ENCODE results near the gene MCC.
"Not testable (repeated sequence)": the region's sequence is repeated elsewhere in the genome, so short reads cannot be mapped to it uniquely, and the experiment has no call there.

The MCC gene

DNA sequence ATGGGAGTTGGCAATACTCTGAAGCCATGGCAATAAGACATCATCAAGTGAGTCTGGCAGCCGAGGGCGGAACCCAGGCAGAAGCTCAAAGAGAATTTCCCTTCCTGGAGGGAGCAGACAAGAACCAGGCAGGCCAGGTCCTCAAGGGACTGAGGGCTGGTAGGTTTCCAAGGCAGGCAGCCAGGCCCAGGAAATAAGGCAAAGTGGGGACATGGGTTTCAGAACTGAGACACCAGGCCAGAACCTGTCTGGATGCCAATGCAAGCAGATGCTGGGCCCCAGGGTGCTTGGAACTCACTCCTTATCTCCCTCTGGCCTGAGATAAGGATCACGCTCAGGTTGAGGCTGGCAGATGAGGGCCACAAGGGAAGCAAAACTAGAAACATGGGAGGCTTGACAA, 62.3 kb downstream of the MCC start:
- no peak for DNase-seq (ENCODE audit: low read depth, low spot score)

DNA sequence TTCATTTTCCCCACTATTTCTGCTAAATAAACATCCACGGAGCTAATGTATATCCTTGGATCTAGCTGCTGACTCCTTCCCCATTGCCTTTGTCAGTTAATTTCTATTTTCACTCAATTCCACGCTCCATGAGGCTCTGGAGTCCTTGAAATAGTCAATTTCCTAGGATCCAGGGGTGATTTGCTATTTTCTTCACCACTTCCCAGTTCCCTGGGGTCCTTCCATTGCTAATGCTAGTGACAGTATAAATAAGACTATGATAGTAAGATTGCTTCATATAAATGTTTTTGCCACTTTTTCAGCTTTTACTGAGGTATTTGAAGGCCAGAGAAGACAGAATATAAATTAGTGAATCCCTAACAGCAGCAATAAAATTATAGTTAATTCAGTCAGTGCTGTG, 66.6 kb downstream of the MCC start:
- no peak for DNase-seq (ENCODE audit: low read depth, low spot score)

DNA sequence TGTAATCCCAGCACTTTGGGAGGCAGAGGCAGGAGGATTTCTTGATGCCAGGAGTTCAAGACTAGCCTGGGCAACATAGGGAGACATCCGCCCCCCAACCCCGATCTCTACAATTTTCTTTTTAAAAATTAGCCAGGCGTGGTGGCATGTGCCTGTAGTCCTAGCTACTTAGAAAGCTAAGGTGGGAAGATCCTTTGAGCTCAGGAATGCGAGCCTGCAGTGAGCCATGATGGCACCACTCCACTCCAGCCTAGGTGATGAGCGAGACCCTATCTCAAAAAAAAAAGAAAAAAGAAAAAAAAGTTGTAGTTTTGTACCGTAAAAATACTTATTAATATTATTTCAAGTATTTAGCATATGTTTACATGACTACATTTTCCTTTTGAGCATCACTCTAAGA, 82.7 kb downstream of the MCC start:
- DNase-seq (ENCODE audit: low read depth, low spot score) = no peak

DNA sequence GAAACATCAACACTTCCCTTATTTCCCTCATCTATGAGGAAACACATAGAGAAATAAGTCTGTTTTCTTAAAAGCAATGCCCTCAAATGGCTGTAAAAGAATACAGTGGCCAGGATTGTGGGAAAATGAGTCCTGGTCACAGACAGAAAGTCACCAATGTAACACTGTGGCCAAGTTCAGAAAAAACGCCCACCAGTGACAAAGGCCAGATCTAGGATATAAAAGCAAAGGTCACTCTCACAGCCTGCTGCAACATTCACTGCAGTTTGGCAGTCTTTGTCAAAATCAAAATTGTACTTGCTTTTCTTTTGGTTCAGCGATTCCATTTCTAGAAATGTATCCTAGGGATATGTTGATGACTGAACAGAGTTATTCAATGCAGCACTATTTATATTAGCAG, 84.0 kb downstream of the MCC start:
- DNase-seq (ENCODE audit: low read depth, low spot score) = no peak

DNA sequence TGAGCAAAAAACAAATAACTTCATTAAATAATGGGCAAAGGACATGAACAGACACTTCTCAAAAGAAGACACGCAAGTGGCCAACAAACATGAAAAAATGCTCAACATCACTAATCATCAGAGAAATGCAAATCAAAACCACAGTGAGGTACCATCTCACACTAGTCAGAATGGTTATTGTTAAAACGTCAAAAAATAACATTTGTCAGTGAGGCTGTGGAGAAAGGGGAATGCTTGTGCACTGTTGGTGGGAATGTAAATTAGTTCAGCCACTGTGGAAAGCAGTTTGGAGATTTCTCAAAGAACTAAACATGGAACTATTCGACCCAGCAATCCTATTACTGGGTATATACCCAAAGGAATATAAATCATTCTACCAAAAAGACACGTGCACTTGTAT, 90.3 kb downstream of the MCC start:
- DNase-seq (ENCODE audit: low read depth, low spot score) = not testable (repeated sequence)

DNA sequence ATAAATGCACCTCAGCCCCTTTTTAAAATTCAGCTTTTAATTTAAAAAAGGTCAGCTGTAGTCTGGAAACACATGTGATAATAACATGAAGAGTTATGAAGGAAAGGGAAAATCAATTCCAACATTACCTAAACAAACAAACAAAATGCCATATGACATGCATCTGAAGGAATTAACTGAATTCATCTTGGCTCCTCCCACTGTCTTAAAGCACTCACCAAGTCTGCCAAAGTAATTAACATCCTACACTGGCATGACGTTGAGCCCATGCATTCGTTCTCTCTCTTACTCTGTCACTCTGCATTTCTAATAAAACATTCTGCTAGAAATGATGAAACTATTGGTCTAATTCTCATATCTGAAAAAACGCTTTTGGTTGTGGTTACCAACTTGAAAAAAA, 91.2 kb downstream of the MCC start:
- no peak for DNase-seq (ENCODE audit: low read depth, low spot score)

DNA sequence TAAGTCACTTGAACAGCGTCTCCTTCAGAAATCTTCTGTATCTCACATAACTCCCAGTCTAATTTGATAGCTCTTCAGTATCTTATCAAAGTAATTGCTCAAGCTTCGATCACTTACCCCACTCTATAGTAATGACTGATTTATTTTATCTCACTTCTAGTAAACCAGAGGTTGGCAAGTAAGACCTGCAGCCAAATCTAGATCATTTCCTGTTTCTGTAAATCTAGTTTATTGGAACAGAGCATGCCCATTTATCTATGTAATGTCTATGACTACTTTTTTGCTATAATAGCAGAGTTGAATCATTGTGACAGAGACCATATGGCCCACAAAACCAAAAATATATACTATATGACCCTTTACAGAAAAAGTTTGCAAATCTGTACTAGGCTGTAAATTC, 93.6 kb downstream of the MCC start:
- DNase-seq (ENCODE audit: low read depth, low spot score) = no peak

DNA sequence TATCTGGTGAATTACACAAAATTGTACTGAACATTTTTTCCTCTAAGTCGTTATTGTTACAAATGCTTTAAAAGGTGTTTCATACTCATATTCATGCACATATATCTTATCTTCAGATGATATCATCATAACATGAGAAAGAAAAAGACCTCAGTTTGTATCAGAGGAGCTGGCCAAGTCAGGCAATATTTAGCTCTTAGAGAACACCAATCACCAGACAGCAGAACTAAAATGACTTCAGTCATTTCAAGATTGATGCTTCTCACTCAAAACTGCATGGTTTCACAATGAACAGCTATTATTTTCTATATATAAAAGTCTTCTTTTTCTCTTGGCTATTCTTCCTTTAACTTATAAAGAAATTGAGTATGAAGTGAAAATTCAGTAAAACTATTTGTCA, 98.0 kb downstream of the MCC start:
- DNase-seq (ENCODE audit: low read depth, low spot score) = no peak

DNA sequence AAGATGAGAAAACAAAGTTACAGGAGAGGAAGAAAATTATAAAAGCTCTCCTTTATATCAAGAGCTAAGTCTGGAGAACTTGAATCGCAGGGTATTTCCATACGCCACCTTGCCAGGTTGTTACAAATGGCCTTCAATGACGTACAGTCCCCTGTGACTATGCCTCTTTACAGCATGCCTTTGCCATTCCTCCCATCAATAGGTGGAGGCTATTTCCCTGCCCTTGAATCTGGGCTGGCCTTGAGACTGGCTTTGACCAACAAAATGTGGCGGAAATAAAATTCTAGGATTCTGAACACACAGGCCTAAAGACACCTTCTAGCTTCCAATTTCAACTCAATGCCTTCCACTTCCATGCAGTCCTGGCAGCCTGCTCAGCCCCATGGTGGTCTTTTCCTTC, 99.1 kb downstream of the MCC start:
- DNase-seq (ENCODE audit: low read depth, low spot score) = no peak

DNA sequence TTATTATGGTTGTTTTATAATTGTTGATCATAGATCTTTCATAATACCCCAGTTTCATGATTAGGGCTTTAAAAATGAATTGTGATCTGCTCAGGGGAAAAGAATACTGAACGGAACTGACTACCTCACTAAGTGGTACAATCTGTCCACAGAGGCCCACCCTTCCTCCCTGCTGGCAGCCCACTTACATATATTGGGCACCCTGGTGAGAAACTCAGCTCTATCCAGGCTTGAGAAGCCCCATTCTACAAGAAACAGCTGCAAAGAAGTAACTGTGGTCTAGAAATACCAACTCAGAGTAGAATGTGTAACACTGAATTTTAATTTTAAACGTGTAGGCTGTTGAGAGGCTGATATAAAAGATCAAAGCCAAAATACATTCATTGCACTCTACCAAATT, 100.4 kb downstream of the MCC start:
- DNase-seq (ENCODE audit: low read depth, low spot score) = no peak

DNA sequence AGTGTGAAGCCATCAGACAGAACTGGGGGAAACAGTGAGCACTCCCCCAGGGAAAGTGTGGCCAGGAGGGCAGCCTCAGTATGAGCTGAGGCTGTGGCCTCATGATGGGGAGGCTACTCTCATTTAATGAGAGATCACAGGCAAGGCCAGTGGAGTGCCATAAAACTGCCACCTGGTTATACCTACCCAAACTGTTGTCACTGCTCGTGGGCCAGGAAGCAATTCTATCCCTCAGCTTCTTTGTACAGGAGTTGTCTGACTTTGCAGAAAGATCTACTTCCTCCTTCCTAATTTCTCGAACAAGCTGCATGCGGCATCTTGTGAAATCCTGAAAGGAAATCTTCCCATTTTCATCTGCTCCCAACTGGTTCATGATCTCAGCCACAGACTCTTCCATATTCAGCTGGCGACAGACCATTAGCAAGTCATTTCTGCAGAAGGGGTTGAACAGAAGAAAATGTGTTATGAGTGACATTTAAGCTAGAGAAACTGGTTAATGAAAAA, 103.4 kb downstream of the MCC start:
- no peak for DNase-seq (ENCODE audit: low read depth, low spot score)

DNA sequence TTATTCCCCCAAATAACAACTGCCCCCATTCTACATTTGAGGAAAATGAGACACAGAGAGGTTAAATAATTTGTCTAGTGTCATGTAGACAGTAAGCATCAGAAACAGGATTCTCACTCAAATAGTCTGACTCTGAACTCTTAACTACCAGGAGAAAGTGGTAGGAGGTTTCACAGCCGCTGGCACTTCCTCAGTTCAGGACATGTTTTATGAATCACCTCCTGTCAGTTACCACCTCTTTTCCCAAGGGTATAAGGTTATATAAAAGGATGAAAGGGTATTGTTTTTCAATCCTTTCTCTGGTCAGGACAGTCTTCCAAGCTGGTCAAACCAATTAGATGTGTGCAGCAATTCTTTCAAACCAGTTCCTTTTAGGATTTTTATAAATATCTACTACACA, 105.5 kb downstream of the MCC start:
- DNase-seq (ENCODE audit: low read depth, low spot score) = no peak

DNA sequence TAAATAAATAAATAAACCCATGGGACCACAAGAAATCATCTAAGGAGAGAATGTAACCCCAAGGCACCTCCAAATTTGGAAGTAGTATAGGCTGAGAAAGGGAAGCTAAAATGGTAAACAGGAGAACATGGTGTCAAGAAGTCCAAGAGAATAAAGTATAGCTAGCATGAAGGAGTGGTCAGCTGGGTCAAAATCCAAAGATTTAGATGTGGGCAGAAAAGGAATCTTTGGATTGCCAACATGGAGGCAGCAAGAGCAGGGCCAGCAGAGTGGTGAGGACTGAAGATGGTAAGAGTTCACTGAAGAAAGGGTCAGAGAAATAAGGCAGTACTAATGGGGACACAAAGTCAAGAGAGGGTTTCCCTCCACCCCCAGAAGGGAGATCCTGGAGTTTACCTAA, 106.5 kb downstream of the MCC start:
- DNase-seq (ENCODE audit: low read depth, low spot score) = no peak

DNA sequence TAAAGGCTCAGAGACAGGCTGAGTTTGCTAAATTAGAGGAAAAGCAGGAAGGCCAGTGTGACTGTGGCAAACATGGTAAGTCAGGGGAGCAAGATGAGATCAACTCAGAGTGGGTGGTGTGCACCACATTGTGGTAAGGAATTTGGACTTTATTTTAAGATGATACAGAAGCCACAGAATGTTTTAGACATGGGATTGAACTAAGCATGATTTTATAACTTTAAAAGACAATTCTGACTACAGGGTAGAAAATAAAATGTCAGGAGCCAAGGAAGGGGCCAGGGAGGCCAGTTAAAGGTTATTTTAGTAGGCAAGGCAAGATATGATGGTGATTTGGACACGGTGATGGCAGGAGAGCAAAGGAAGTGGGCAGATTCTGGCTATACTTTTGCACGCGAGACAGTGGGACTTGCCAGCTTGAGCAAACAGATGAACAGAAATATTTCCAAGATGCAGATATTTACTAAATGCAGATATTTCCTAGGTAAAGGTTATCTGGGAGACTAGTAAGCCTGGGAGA, 107.4 kb downstream of the MCC start:
- DNase-seq (ENCODE audit: low read depth, low spot score) = no peak

DNA sequence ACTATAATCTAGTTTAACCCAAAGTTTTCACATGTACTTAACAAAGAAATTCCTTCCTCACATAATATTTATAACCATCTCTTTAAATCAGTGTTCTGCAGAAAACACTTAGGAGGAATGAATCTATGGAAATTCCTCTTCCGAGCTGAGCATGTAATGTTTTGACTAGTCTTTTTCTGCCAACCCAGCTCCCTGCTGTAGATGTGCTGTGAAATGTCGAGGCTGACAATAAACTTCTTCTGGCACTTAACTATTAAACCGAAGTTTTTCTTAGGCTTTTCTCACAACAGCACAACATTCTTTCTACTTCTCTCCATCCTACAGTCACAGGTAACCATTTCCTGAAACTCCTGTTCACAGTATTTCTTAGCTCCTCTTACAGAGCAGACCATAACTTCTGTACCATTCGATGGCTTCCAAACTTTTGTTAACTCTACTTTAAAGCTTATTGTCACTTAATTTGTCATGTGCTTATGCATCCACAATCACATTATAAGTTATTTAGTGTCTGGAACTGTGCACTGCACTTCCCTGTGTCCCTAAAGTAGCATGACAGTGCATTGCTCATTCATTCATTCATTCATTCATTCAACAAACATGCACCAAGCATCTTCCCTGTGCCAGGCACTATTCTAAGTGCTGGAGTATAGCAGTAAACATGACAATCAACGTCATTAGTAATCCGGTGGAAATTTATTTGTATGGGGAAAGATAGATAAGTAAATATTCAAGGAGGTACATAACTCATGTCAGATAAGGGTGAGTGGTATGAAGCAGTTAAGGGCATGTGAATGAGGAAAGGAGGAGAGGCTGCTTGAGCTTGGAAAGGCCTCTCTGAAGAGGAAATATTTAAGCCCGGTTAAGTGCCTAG, 108.1 kb downstream of the MCC start:
- peak; percentile 6 for DNase-seq (ENCODE audit: low read depth, low spot score)

DNA sequence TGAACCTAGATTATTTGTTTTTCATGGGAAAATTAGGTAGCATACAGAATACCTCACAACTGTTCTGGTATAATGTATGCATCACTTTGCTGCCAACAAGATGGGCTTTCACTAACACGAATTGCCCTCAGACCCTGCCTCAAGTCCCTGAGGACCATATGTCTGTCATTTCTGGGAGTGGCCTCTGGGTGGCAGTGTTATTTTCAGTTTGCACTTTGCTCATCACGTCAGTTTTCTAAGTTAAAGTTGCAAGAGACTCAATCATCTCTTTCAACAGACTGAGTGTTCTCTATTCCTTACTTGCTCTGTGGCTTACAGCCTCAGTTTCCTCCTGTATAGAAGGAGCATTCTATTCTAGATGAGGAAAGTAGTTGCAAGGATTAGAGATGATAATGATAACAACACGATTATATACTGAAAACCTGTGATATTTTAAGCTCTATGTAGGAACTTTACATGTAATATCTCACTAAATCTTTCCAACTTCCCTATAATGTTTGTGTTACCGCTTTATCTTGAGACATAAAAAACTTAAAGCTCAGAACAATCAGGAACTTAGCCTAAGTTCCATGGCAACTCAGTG, 109.2 kb downstream of the MCC start:
- peak; percentile 65 for DNase-seq (ENCODE audit: low read depth, low spot score)

DNA sequence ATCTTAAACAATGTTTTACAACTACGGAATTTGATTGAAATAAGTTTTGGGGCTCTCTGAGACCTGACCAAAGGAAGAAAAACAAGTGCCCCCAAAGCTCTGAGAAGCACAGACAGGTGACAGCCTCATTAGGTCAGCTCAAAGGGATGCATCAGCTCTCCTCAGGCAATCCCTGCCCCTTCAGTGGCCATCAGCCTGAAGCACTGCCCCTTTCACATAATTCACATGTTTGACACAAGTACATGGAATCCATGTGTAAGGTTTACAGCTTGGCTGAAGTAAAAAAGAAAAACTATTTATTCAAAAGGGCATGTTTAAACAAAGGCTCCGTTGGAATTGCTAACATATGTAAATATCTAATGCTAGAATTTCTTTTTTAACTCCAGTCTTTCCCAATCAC, 109.7 kb downstream of the MCC start:
- DNase-seq (ENCODE audit: low read depth, low spot score) = no peak

DNA sequence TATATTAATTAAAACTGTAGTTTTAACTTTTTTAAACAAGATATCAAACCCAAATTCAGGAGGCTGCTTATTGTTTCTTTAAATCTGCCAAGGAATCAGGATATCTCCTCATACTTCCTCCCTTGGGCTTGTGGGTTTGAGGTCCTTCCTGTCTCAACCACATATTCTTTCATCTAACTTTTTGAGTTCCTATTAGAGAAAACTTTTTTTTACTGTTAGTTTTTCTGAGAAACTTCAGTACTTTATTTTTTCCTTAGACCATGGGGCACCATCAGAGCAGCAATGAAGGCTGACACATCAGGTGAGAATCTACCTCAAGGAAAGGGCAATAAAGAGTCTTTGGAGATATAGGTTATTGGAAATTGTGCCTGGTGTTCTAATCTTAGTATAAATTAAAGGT, 110.2 kb downstream of the MCC start:
- no peak for DNase-seq (ENCODE audit: low read depth, low spot score)

DNA sequence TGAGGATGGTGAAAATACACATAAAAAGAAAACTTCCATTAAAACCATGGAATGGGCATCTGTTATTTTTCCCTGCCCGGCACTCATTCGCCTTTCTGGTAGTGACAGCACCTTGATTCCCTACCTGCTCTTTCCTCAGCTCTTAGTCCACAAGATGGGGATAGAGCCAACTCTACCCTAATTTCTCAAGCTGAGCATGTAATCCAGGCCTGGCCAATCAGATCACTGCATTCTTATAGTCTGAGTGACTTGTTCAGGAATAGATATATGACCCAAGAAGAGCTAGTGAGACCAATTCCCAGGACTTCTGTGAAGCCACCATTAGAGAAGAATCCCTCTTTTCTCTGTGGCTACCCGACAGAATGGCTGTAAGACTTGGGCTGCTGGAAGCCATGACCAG, 111.6 kb downstream of the MCC start:
- DNase-seq (ENCODE audit: low read depth, low spot score) = no peak

DNA sequence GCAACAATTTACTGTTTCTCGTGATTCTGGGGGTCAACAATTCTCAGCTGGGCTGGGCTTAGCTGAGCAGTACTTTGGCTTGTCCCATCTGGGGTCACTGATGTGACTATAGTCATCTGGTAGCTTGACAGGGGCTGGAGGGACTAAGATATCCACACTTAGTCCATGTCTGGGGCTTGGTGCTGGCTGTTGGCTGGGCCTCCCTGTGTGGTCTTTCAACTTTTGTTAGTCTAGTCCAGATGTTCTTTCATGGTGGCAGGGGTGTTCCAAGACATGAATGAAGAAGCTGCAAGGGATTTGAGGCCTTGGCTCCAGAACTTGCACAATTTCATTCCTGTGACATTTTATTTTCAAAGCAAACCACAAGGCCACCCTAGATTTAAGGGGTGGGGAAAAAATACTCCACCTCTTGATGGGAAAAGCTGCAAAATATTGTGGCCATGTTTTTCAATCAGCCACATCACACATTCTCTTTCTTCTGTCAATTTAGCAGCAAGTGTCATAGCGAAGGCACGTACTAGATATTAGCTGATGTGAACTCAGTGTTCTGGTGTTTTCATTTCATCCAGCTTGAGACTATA, 112.7 kb downstream of the MCC start:
- no peak for DNase-seq (ENCODE audit: low read depth, low spot score)

DNA sequence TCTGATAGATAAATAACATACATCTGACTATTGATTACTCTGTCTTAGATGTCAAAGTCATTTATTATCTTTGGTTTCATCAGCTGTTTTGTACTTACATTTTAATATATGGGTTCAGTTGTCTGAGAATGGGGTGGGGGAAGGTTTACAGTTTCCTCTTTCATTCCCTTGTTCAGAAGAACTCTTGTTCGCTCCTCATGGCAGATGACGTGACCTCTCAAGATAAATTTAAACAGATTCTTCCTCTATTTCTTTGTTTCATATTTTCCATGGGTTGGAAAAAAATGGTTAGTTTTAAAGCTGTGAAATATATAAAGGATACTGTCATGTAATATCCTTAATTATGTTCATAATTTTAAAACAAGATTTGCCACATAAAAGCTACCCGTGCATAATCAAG, 114.8 kb downstream of the MCC start:
- no peak for DNase-seq (ENCODE audit: low read depth, low spot score)

DNA sequence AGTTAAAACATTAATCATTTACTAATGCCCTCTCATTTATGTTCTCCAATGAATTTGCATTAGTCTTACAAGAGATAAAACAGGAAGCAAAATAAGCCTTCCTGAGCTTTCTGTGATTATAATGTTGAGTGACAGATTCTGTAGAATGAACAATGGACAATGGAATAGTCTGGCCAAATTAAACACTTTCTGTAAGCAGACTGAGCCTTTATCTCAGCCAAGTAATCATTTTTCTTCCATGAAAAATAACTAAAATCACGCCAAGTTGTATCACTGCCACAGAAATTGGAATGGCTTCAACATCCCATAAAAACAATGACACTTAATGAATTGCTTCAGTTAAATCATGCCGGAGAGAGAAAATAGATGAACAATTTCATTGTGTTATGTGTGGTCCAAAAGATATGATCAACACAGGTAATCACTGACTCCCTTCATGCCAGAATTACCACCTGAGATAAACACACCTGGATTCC, 116.5 kb downstream of the MCC start:
- DNase-seq (ENCODE audit: low read depth, low spot score) = no peak

DNA sequence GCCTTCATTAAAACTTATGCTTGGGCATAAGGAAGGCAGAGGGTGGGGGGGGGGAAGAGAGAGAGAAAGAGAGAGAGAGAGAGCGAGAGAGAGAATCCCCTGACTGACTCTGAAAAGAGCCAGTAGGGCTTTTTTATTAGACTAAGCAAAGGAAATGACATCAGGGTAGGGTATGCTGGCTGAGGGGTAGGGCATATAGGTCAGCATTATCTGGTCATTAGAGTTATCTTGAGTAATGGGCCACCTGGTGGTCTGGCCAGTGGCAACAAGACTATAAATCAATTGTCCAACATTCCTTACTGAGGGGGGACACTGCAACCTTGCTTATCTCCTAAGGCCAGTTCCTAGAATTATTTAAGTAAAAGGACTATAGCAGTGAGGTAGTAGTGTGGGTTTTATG, 120.7 kb downstream of the MCC start:
- peak; percentile 75 for DNase-seq (ENCODE audit: low read depth, low spot score)
